Gastrocnemius medialis (tissue), 4 donors: ENCODE measurements around the gene KIAA1217. TPM values are rescaled to one million over a fixed set of nuclear protein-coding genes. Genes with fewer than 3 reads are reported as not detected.
A peak's percentile ranks its signal among the peaks of the same experiment; 100 is the strongest.

Experiments used
- ATAC-seq, 2 donors: fragments of 150-250 bp; one replicate each; pipeline ENCODE4 v1.9.1; 2016
- DNase-seq, 2 donors: peaks; one replicate each; pipeline ENCODE4 v3.0.0-alpha.2; 2019
- H3K27ac ChIP-seq, 4 donors: fragments of 200-600 bp; sonication (generic); 1 replicate in 1 of 4; 2 replicates in 3 of 4; pipeline ENCODE4 v1.5.1; 2016 to 2018; ENCODE audit warnings: mild to moderate bottlenecking in 2 of 4, moderate library complexity in 1 of 4
- H3K27me3 ChIP-seq, 3 donors: fragments of 200-600 bp; sonication (generic) in 2 of 3; 1 replicate in 1 of 3; 2 replicates in 2 of 3; pipeline versions ENCODE4 v1.5.1 to v1.6.0; 2016 to 2019; ENCODE audit warnings: mild to moderate bottlenecking in 1 of 3, moderate library complexity in 1 of 3
- H3K36me3 ChIP-seq, 2 donors: fragments of 200-600 bp; sonication (generic) in 1 of 2; one replicate each; pipeline ENCODE4 v1.5.1; 2017 to 2018
- H3K4me1 ChIP-seq, 2 donors: fragments of 200-600 bp; sonication (generic) in 1 of 2; one replicate each; pipeline ENCODE4 v1.5.1; 2016 to 2017; ENCODE audit warnings: mild to moderate bottlenecking in 2 of 2
- H3K4me3 ChIP-seq, 4 donors: fragments of 200-600 bp; sonication (generic) in 3 of 4; 1 replicate in 1 of 4; 2 replicates in 3 of 4; pipeline ENCODE4 v1.5.1; 2016 to 2019; ENCODE audit warnings: mild to moderate bottlenecking in 2 of 4
- H3K9me3 ChIP-seq, 3 donors: fragments of 200-600 bp; sonication (generic) in 2 of 3; 1 replicate in 1 of 3; 2 replicates in 2 of 3; pipeline ENCODE4 v1.5.1; 2016 to 2019
- CTCF ChIP-seq, 5 experiments: fragments of 450-650 bp in 3 of 5; fragments of 200-600 bp in 2 of 5; sonication (generic) in 2 of 5; IDR thresholded peaks in 4 of 5; conservative IDR thresholded peaks in 1 of 5; 1 replicate in 4 of 5; 2 replicates in 1 of 5; pipeline ENCODE4 v1.5.1; 2016 to 2019; ENCODE audit warnings: antibody characterized with exemption in 5 of 5, mild to moderate bottlenecking in 3 of 5, moderate library complexity in 3 of 5
- POLR2A ChIP-seq, 2 donors: fragments of 450-650 bp; IDR thresholded peaks; one replicate each; pipeline ENCODE4 v1.6.1; 2017; ENCODE audit warnings: antibody characterized with exemption in 2 of 2, mild to moderate bottlenecking in 2 of 2, moderate library complexity in 2 of 2
- in situ Hi-C, 4 donors: fragments of 200-750 bp; cut with MboI; loops; one replicate each; pipeline versions ENCODE4 v1.15.0 to v1.8.0; 2017; ENCODE audit warnings: low sequenced_read_pairs in 4 of 4
- intact Hi-C: fragments of 100-400 bp; cut with DNase I; formaldehyde crosslinking; loops from one replicate; pipeline ENCODE4 v1.15.1; 2023; ENCODE audit warnings: low total_unique reads
- total RNA-seq, 4 donors: library from RNA; depleted of rRNA; stranded (reverse); fragments of >200 nt; gene quantifications; one replicate each; pipeline versions ENCODE4 v1.1.0 to v1.2.3, GENCODE V29; 2016

The KIAA1217 gene
- total RNA-seq, 4 donors from 2014 or later: 152 to 266 (median 155) TPM

- Histone ChIP-seq H3K27ac (peak overlapping the region; percentile 69 to 87 (median 83)), H3K4me3 (no peak overlapping the region), H3K9me3 (no peaks in the 10 kb centered on the region), H3K4me1 (peaks cover 88 to 100% of the 10 kb centered on the region in 2 donors), H3K27me3 (no peaks in the 10 kb centered on the region), H3K36me3 (no peaks in the 10 kb centered on the region)
- ATAC-seq: no peak
- intact Hi-C loops: no loop called here
- TF ChIP-seq CTCF (IDR thresholded peaks at IDR 0.05 in 4 of 5, conservative IDR thresholded peaks at IDR 0.05 in 1 of 5) (no peak), POLR2A (IDR thresholded peaks at IDR 0.05) (no peak)
- in situ Hi-C loops: no loop called here
- DNase-seq: no peak
Observed at GRCh38 chr10:24462291-24462813, 253.4 kb downstream of the KIAA1217 start.

GRCh38 chr10:24462889-24463552 lies 254.1 kb downstream of the KIAA1217 start:
- Histone ChIP-seq H3K9me3 (no peaks in the 10 kb centered on the region), H3K27ac (peak overlapping the region; percentile 69 to 87 (median 83)), H3K36me3 (no peaks in the 10 kb centered on the region), H3K27me3 (no peaks in the 10 kb centered on the region), H3K4me3 (no peak overlapping the region), H3K4me1 (peaks cover 88 to 100% of the 10 kb centered on the region in 2 donors)
- intact Hi-C loops (no loop called here), in situ Hi-C loops (no loop called here)
- ATAC-seq (peak; percentile 22 to 25), DNase-seq (no peak)
- TF ChIP-seq POLR2A (IDR thresholded peaks at IDR 0.05) (no peak), CTCF (IDR thresholded peaks at IDR 0.05 in 4 of 5, conservative IDR thresholded peaks at IDR 0.05 in 1 of 5) (peak in 1 of 5 experiments; percentile 14)

GRCh38 chr10:24463611-24464426 lies 254.9 kb downstream of the KIAA1217 start:
- Histone ChIP-seq H3K4me1 (peaks cover 88 to 99% of the 10 kb centered on the region in 2 donors), H3K27ac (peak overlapping the region; percentile 69 to 87 (median 83)), H3K36me3 (no peaks in the 10 kb centered on the region), H3K27me3 (no peaks in the 10 kb centered on the region), H3K9me3 (no peaks in the 10 kb centered on the region), H3K4me3 (no peak overlapping the region)
- DNase-seq (peak; percentile 47 to 80), ATAC-seq (peak; percentile 55 to 67)
- TF ChIP-seq CTCF (IDR thresholded peaks at IDR 0.05 in 4 of 5, conservative IDR thresholded peaks at IDR 0.05 in 1 of 5) (no peak), POLR2A (IDR thresholded peaks at IDR 0.05) (no peak)
- in situ Hi-C loops (no loop called here), intact Hi-C loops (loop anchor here (2.0 kb wide), 1 partner anchor 49 kb away; no protein-coding TSS in a partner anchor)

GRCh38 chr10:24465124-24465874 lies 256.4 kb downstream of the KIAA1217 start:
- H3K27ac ChIP-seq: peak overlapping the region; percentile 69 to 87 (median 83)
- intact Hi-C loops: loop anchor here (2.0 to 5.0 kb wide), 3 partner anchors 50 to 253 kb away; no protein-coding TSS in a partner anchor

More at GRCh38 chr10:24465124-24465874, 256.4 kb downstream of the KIAA1217 start:
- no peak for TF ChIP-seq POLR2A (IDR thresholded peaks at IDR 0.05)
- no peak for TF ChIP-seq CTCF (IDR thresholded peaks at IDR 0.05 in 4 of 5, conservative IDR thresholded peaks at IDR 0.05 in 1 of 5)
- no peaks in the 10 kb centered on the region for H3K36me3 ChIP-seq
- DNase-seq: no peak
- in situ Hi-C loops: no loop called here
- peaks cover 85 to 97% of the 10 kb centered on the region in 2 donors for H3K4me1 ChIP-seq
- no peaks in the 10 kb centered on the region for H3K27me3 ChIP-seq
- H3K9me3 ChIP-seq: no peaks in the 10 kb centered on the region
- peak overlapping the region in 2 of 4 donors; percentile 41 to 53 for H3K4me3 ChIP-seq
- no peak for ATAC-seq
